ENCODE measurements around the gene COL6A6.

Gene COL6A6

GRCh38 chr3:130514681-130515080 is 2.3 kb upstream of the COL6A6 start:
- TF ChIP-seq CTCF (IDR thresholded peaks at IDR 0.05; ENCODE audit: insufficient read depth, missing control alignments) = no peak
- FAIRE-seq (no peak), DNase-seq (ENCODE audit: insufficient read length, low spot score) (no peak)

GRCh38 chr3:130515755-130516154 is 1.2 kb upstream of the COL6A6 start:
- FAIRE-seq (no peak), DNase-seq (ENCODE audit: insufficient read length, low spot score) (no peak)
- TF ChIP-seq CTCF (IDR thresholded peaks at IDR 0.05; ENCODE audit: insufficient read depth, missing control alignments) = no peak

GRCh38 chr3:130517602-130518001 is 625 bp downstream of the COL6A6 start:
- FAIRE-seq (no peak), DNase-seq (ENCODE audit: insufficient read length, low spot score) (no peak)
- no peak for TF ChIP-seq CTCF (IDR thresholded peaks at IDR 0.05; ENCODE audit: insufficient read depth, missing control alignments)

GRCh38 chr3:130519754-130520153 is 2.8 kb downstream of the COL6A6 start:
- FAIRE-seq (no peak), DNase-seq (ENCODE audit: insufficient read length, low spot score) (no peak)
- no peak for TF ChIP-seq CTCF (IDR thresholded peaks at IDR 0.05; ENCODE audit: insufficient read depth, missing control alignments)

- FAIRE-seq = no peak
- no peak for TF ChIP-seq CTCF (IDR thresholded peaks at IDR 0.05; ENCODE audit: insufficient read depth, missing control alignments)
Measured at GRCh38 chr3:130522399-130522798, 5.4 kb downstream of the COL6A6 start.

GRCh38 chr3:130527426-130527825 is 10.4 kb downstream of the COL6A6 start:
- DNase-seq (ENCODE audit: insufficient read length, low spot score) = no peak
- TF ChIP-seq CTCF (IDR thresholded peaks at IDR 0.05; ENCODE audit: insufficient read depth, missing control alignments) = no peak
- FAIRE-seq = no peak

More at GRCh38 chr3:130522399-130522798, 5.4 kb downstream of the COL6A6 start:
- no peak for DNase-seq (ENCODE audit: insufficient read length, low spot score)

- DNase-seq (ENCODE audit: insufficient read length, low spot score) (no peak), FAIRE-seq (no peak)
Measured at GRCh38 chr3:130528120-130528519, 11.1 kb downstream of the COL6A6 start.

More at GRCh38 chr3:130528120-130528519, 11.1 kb downstream of the COL6A6 start:
- TF ChIP-seq CTCF (IDR thresholded peaks at IDR 0.05; ENCODE audit: insufficient read depth, missing control alignments) = no peak
